Tibial nerve (tissue), 4 donors: ENCODE results near the gene SLC25A10. TPM values are rescaled to one million over a fixed set of nuclear protein-coding genes. Genes with fewer than 3 reads are reported as not detected.
A peak's percentile ranks its signal among the peaks of the same experiment; 100 is the strongest.

Experiments
- DNase-seq, 2 donors: peaks; one replicate each; pipeline ENCODE4 v3.0.0-alpha.2; 2019; ENCODE audit warnings: low spot score in 2 of 2
- H3K27ac ChIP-seq, 4 donors: fragments of 200-600 bp; sonication (generic) in 3 of 4; one replicate each; pipeline ENCODE4 v1.5.1; 2017 to 2019; ENCODE audit warnings: mild to moderate bottlenecking in 1 of 4
- H3K27me3 ChIP-seq, 2 donors: fragments of 200-600 bp; sonication (generic) in 1 of 2; one replicate each; pipeline versions ENCODE4 v1.5.1 to v1.6.0; 2017 to 2019
- H3K36me3 ChIP-seq, 3 donors: fragments of 200-600 bp; sonication (generic); one replicate each; pipeline ENCODE4 v1.5.1; 2018 to 2019
- H3K4me1 ChIP-seq, 4 donors: fragments of 200-600 bp; sonication (generic) in 3 of 4; one replicate each; pipeline ENCODE4 v1.5.1; 2017 to 2019
- H3K4me3 ChIP-seq, 4 donors: fragments of 200-600 bp; sonication (generic) in 3 of 4; one replicate each; pipeline ENCODE4 v1.5.1; 2017 to 2019; ENCODE audit warnings: mild to moderate bottlenecking in 1 of 4, moderate library complexity in 1 of 4
- H3K9me3 ChIP-seq, 4 donors: fragments of 200-600 bp; sonication (generic) in 3 of 4; one replicate each; pipeline ENCODE4 v1.5.1; 2017 to 2019
- EP300 ChIP-seq, 2 donors: sonication (generic); formaldehyde crosslinking; IDR thresholded peaks; one replicate each; pipeline ENCODE4 v1.6.1; 2017; ENCODE audit warnings: antibody characterized with exemption in 2 of 2, mild to moderate bottlenecking in 1 of 2
- POLR2A ChIP-seq, 2 donors: fragments of 450-650 bp; IDR thresholded peaks; one replicate each; pipeline ENCODE4 v1.6.1; 2017; ENCODE audit warnings: antibody characterized with exemption in 2 of 2, mild to moderate bottlenecking in 2 of 2, moderate library complexity in 2 of 2
- WGBS, 2 donors: methylation state at CpG; one replicate each; pipeline ENCODE4 v1.1.5; 2018; 5-methylcytosine and 5-hydroxymethylcytosine counted together
- total RNA-seq, 4 donors: library from RNA; depleted of rRNA; stranded (reverse); fragments of >200 nt; gene quantifications; one replicate each; pipeline ENCODE4 v1.1.0, GENCODE V29; 2016
- TF ChIP-seq, protein P1 (sequence below), 5 experiments: fragments of 200-600 bp in 3 of 5; fragments of 450-650 bp in 2 of 5; sonication (generic) in 3 of 5; IDR thresholded peaks; one replicate each; pipeline ENCODE4 v1.5.1; 2016 to 2019; ENCODE audit warnings: antibody characterized with exemption in 5 of 5, mild to moderate bottlenecking in 3 of 5, moderate library complexity in 2 of 5

SLC25A10 gene
- total RNA-seq, 4 donors from 2014 or later = 10.8 to 32.1 (median 22.6) TPM

DNA sequence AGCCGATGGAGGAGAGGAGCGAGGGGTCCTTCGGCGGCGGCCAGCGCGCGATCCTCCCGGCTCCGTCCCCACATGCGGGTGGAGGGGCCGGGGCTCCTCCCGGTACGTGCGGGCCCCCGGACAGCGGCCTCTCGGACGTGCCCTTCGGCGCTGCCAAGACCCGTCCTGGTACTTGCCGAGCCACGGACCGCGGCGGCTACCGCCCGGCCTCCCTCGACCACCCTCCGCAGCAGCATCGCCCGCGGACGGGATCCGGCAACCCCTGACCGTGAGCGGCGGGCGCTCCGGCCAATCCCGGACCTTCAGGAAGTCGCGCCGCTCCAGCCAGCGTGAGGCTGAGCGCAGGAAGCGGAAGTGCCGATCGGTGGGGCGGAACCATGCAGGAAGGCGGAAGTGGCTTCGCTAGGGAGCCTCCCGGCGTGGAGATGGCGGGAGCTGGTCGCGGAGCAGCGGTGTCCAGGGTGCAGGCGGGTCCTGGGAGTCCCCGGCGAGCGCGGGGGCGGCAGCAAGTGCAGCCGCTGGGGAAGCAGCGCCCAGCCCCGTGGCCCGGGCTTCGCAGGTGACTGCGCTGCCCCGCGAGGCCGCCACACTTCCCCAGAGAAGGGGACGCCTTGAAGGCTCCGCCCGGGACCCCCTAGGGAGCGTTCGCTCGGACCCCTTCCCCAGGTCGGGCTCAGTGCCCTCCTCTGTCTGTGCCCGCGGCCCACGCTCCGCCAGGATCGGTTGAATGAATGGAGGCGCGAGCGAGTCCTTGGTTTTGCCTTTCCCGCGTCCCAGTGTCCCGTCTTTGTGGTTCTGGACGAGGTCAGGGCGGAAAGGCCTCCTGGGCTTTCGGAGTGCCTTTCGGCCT is 45.5 kb upstream of the SLC25A10 start, which contains the start of the genes CCDC137 and OXLD1:
Gene CCDC137 (plus strand): TSS at position 396 of the 850 bp plus-strand sequence. CDS start 30 bp downstream, at position 426.
Gene OXLD1 (minus strand): TSS at position 264 of the 850 bp plus-strand sequence. CDS start 28 bp downstream, at position 236.
- H3K36me3 ChIP-seq = peaks cover 0 to 37% (median 14%) of the 10 kb centered on the region in 3 donors
- WGBS, 2 donors = 0% methylated on average over 31 to 57 of the region's 96 CpGs
- H3K27ac ChIP-seq = peak within 1 kb of the TSS; percentile 44 to 94 (median 92)
- DNase-seq = peak; percentile 90 to 91
- peak within 1 kb of the TSS; percentile 69 to 100 (median 100) for H3K4me3 ChIP-seq
- H3K4me1 ChIP-seq = peaks cover 0 to 30% (median 12%) of the 10 kb centered on the region in 4 donors
- no peaks in the 10 kb centered on the region for H3K27me3 ChIP-seq
- H3K9me3 ChIP-seq = no peaks in the 10 kb centered on the region
- TF ChIP-seq POLR2A (IDR thresholded peaks at IDR 0.05) = peak; percentile 28 to 69
- TF ChIP-seq EP300 (IDR thresholded peaks at IDR 0.05) = peak; percentile 33 to 91
- TF ChIP-seq, protein P1, sequence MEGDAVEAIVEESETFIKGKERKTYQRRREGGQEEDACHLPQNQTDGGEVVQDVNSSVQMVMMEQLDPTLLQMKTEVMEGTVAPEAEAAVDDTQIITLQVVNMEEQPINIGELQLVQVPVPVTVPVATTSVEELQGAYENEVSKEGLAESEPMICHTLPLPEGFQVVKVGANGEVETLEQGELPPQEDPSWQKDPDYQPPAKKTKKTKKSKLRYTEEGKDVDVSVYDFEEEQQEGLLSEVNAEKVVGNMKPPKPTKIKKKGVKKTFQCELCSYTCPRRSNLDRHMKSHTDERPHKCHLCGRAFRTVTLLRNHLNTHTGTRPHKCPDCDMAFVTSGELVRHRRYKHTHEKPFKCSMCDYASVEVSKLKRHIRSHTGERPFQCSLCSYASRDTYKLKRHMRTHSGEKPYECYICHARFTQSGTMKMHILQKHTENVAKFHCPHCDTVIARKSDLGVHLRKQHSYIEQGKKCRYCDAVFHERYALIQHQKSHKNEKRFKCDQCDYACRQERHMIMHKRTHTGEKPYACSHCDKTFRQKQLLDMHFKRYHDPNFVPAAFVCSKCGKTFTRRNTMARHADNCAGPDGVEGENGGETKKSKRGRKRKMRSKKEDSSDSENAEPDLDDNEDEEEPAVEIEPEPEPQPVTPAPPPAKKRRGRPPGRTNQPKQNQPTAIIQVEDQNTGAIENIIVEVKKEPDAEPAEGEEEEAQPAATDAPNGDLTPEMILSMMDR (IDR thresholded peaks at IDR 0.05) = peak in 1 of 5 experiments; percentile 29

DNA sequence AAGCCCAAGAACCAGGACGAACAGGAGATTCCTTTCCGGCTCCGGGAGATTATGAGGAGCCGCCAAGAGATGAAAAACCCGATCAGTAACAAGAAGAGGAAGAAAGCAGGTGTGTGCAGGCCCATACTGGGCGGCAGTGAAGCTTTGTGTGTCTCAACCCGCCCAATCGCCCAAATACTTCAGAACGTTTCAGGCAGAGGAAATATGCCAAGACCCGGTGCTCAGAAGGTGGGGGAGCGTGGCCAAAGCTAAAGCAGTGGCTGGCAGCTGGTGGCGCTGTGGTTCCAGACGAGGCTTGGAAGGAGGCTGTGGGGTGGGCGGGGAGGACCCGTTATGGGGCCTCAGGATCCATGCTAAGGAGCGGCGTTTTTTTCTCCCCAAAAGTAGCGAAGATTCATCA is 44.3 kb upstream of the SLC25A10 start:
- TF ChIP-seq POLR2A (IDR thresholded peaks at IDR 0.05) (no peak), EP300 (IDR thresholded peaks at IDR 0.05) (no peak)
- TF ChIP-seq, protein P1 (IDR thresholded peaks at IDR 0.05) = no peak
- H3K4me1 ChIP-seq = peaks cover 0 to 30% (median 12%) of the 10 kb centered on the region in 4 donors
- peak overlapping the region in 1 of 4 donors; percentile 99 for H3K4me3 ChIP-seq
- no peak overlapping the region for H3K27ac ChIP-seq
- H3K9me3 ChIP-seq = no peaks in the 10 kb centered on the region
- no peak for DNase-seq
- 82 to 88% methylated on average over 18 of the region's 18 CpGs for WGBS, 2 donors
- no peaks in the 10 kb centered on the region for H3K27me3 ChIP-seq
- peaks cover 0 to 49% (median 14%) of the 10 kb centered on the region in 3 donors for H3K36me3 ChIP-seq

DNA sequence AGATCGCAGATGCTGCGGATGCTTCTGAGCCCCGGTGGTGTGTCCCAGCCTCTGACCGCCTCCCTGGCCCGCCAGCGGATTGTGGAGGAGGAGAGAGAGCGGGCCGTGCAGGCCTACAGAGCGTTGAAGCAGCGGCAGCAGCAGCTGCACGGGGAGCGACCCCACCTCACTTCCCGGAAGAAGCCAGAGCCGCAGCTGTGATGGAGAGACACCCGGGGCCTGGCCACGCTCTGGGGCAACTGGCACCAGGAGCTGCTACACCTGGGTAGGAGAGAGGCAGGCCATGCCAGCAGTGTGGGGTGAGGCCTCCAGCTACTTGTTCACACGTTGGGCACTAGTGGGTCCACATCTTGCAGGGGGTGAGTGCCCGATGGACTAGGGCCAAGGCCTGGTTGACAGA is 39.6 kb upstream of the SLC25A10 start:
- Histone ChIP-seq H3K4me3 (no peak overlapping the region), H3K36me3 (peaks cover 0 to 62% (median 14%) of the 10 kb centered on the region in 3 donors), H3K27me3 (no peaks in the 10 kb centered on the region), H3K27ac (no peak overlapping the region), H3K4me1 (peaks cover 0 to 15% (median 3%) of the 10 kb centered on the region in 4 donors), H3K9me3 (no peaks in the 10 kb centered on the region)
- DNase-seq = no peak
- no peak for TF ChIP-seq POLR2A (IDR thresholded peaks at IDR 0.05)
- WGBS, 2 donors = 78 to 80% methylated on average over 1 to 13 of the region's 18 CpGs

- Histone ChIP-seq H3K27ac (no peak overlapping the region), H3K4me1 (peaks cover 0 to 11% (median 0%) of the 10 kb centered on the region in 4 donors), H3K27me3 (no peaks in the 10 kb centered on the region), H3K36me3 (peaks cover 0 to 62% (median 14%) of the 10 kb centered on the region in 3 donors), H3K4me3 (no peak overlapping the region), H3K9me3 (no peaks in the 10 kb centered on the region)
- no peak for DNase-seq
- WGBS, 2 donors = 91 to 92% methylated on average over 13 to 16 of the region's 16 CpGs
- TF ChIP-seq EP300 (IDR thresholded peaks at IDR 0.05) = no peak
- no peak for TF ChIP-seq POLR2A (IDR thresholded peaks at IDR 0.05)
- TF ChIP-seq, protein P1 (IDR thresholded peaks at IDR 0.05) = no peak
Measured at GRCh38 chr17:81672954-81673353, 39.1 kb upstream of the SLC25A10 start.

- WGBS, 2 donors = 81 to 83% methylated on average over 18 of the region's 18 CpGs
- DNase-seq = no peak
- no peak overlapping the region for H3K4me3 ChIP-seq
- H3K9me3 ChIP-seq = no peaks in the 10 kb centered on the region
- no peak for TF ChIP-seq EP300 (IDR thresholded peaks at IDR 0.05)
- TF ChIP-seq, protein P1 (IDR thresholded peaks at IDR 0.05) = no peak
- no peak for TF ChIP-seq POLR2A (IDR thresholded peaks at IDR 0.05)
- no peaks in the 10 kb centered on the region for H3K27me3 ChIP-seq
- peaks cover 0 to 6% (median 0%) of the 10 kb centered on the region in 4 donors for H3K4me1 ChIP-seq
- H3K27ac ChIP-seq = no peak overlapping the region
- peaks cover 0 to 62% (median 14%) of the 10 kb centered on the region in 3 donors for H3K36me3 ChIP-seq
Measured at GRCh38 chr17:81673561-81674258, 38.4 kb upstream of the SLC25A10 start.
